ENCODE data around the gene TEX12. TPM values are rescaled to one million over a fixed set of nuclear protein-coding genes. Genes with fewer than 3 reads are reported as not detected.

The TEX12 gene
- polyA plus RNA-seq, 1 donor from 2014 or later, result 0.51 TPM

- Histone ChIP-seq H3K27me3 (ENCODE audit: insufficient read depth, low read depth, low read length) (no peaks in the 10 kb centered on the region), H3F3A (ENCODE audit: insufficient read depth, low read length, poor library complexity, severe bottlenecking) (no peaks in the 10 kb centered on the region), H3K9me2 (ENCODE audit: insufficient read depth, low read length) (no peaks in the 10 kb centered on the region), H3K79me2 (replicated peaks; ENCODE audit: insufficient read depth, low read length) (no peaks in the 10 kb centered on the region), H3K36me3 (ENCODE audit: insufficient read depth, low read length) (no peaks in the 10 kb centered on the region), H4K20me1 (ENCODE audit: insufficient read depth) (no peaks in the 10 kb centered on the region), H2AFZ (ENCODE audit: low read depth, low read length) (no peak overlapping the region), H3K4me3 (ENCODE audit: low read length) (no peak overlapping the region), H3K9me3 (ENCODE audit: low read length) (no peaks in the 10 kb centered on the region), H3K27ac (ENCODE audit: low read length) (no peak overlapping the region), H3K9ac (ENCODE audit: low read length) (no peak overlapping the region), H3K4me2 (ENCODE audit: low read length) (no peak overlapping the region)
- no peak for TF ChIP-seq EZH2 (IDR thresholded peaks at IDR 0.05; ENCODE audit: borderline replicate concordance, insufficient read depth, low read length, poor library complexity, severe bottlenecking)
- no peak for TF ChIP-seq POLR2AphosphoS5 (IDR thresholded peaks at IDR 0.05)
- no peak for TF ChIP-seq MXI1 (conservative IDR thresholded peaks at IDR 0.05; ENCODE audit: poor library complexity, severe bottlenecking)
- TF ChIP-seq REST (IDR thresholded peaks at IDR 0.05; ENCODE audit: borderline replicate concordance), result no peak
- no peak for TF ChIP-seq SMC3 (conservative IDR thresholded peaks at IDR 0.05; ENCODE audit: poor library complexity)
- no peak for TF ChIP-seq CTCF (IDR thresholded peaks at IDR 0.05; ENCODE audit: poor library complexity, severe bottlenecking)
- no peak for TF ChIP-seq TAF1 (IDR thresholded peaks at IDR 0.05; ENCODE audit: low read depth)
- TF ChIP-seq EP300 (conservative IDR thresholded peaks at IDR 0.05; ENCODE audit: poor library complexity, severe bottlenecking), result no peak
Observed at GRCh38 chr11:112134473-112134872, 32.7 kb upstream of the TEX12 start.

- H3F3A ChIP-seq (ENCODE audit: insufficient read depth, low read length, poor library complexity, severe bottlenecking), result no peaks in the 10 kb centered on the region
- no peaks in the 10 kb centered on the region for H3K79me2 ChIP-seq (replicated peaks; ENCODE audit: insufficient read depth, low read length)
- TF ChIP-seq CTCF (IDR thresholded peaks at IDR 0.05; ENCODE audit: poor library complexity, severe bottlenecking), result no peak
- no peak for TF ChIP-seq RAD21 (conservative IDR thresholded peaks at IDR 0.05)
- no peak for TF ChIP-seq REST (IDR thresholded peaks at IDR 0.05; ENCODE audit: borderline replicate concordance)
- TF ChIP-seq EZH2 (IDR thresholded peaks at IDR 0.05; ENCODE audit: borderline replicate concordance, insufficient read depth, low read length, poor library complexity, severe bottlenecking), result no peak
- TF ChIP-seq TAF1 (IDR thresholded peaks at IDR 0.05; ENCODE audit: low read depth), result no peak
- TF ChIP-seq EP300 (conservative IDR thresholded peaks at IDR 0.05; ENCODE audit: poor library complexity, severe bottlenecking), result no peak
- no peak for TF ChIP-seq SMC3 (conservative IDR thresholded peaks at IDR 0.05; ENCODE audit: poor library complexity)
- no peak for TF ChIP-seq POLR2AphosphoS5 (IDR thresholded peaks at IDR 0.05)
- TF ChIP-seq MXI1 (conservative IDR thresholded peaks at IDR 0.05; ENCODE audit: poor library complexity, severe bottlenecking), result no peak
- no peaks in the 10 kb centered on the region for H3K9me2 ChIP-seq (ENCODE audit: insufficient read depth, low read length)
- no peaks in the 10 kb centered on the region for H3K27me3 ChIP-seq (ENCODE audit: insufficient read depth, low read depth, low read length)
- no peaks in the 10 kb centered on the region for H3K9me3 ChIP-seq (ENCODE audit: low read length)
- H3K36me3 ChIP-seq (ENCODE audit: insufficient read depth, low read length), result no peaks in the 10 kb centered on the region
- no peaks in the 10 kb centered on the region for H4K20me1 ChIP-seq (ENCODE audit: insufficient read depth)
- no peak overlapping the region for H3K27ac ChIP-seq (ENCODE audit: low read length)
- no peak overlapping the region for H3K4me3 ChIP-seq (ENCODE audit: low read length)
- no peak overlapping the region for H3K9ac ChIP-seq (ENCODE audit: low read length)
- no peak overlapping the region for H3K4me2 ChIP-seq (ENCODE audit: low read length)
- no peak overlapping the region for H2AFZ ChIP-seq (ENCODE audit: low read depth, low read length)
Observed at GRCh38 chr11:112143597-112143996, 23.6 kb upstream of the TEX12 start.
